Measurements from ENCODE around the gene STK33.

DNA sequence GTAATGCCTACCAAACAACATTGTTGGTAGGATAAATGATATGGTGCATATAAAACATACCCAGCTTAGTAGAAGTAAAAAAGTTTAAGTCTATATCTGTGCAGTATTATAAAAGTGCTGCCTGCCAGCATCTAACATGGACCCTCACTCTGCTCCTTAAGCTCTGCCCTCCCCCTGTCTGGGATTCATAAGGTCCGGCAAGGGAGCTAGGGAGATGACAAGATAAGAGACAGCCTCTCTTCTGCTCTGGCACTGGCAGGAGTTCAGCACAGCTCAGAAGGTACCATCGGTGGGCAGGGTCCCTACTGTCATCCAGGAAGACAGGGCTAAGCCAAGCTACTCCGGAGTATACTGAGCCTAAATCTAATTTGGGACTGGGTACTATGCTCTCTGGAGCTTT lies 45.6 kb upstream of the STK33 start:
- TF ChIP-seq NFRKB (IDR thresholded peaks at IDR 0.05) (no peak), RAD21 (CRISPR knock-in tag; IDR thresholded peaks at IDR 0.05) (no peak), NR2F1 (CRISPR knock-in tag; IDR thresholded peaks at IDR 0.05) (no peak), CREB1 (IDR thresholded peaks at IDR 0.05) (no peak), CREB1 (CRISPR knock-in tag; IDR thresholded peaks at IDR 0.05) (no peak), POLR2A (IDR thresholded peaks at IDR 0.05; ENCODE audit: insufficient read depth in 1 of 2, low read depth in 2 of 2, low read length in 2 of 2) (no peak), PHF20 (CRISPR knock-in tag; IDR thresholded peaks at IDR 0.05) (no peak), ZNF780A (CRISPR knock-in tag; IDR thresholded peaks at IDR 0.05) (no peak)
- TF ChIP-seq, protein P1, sequence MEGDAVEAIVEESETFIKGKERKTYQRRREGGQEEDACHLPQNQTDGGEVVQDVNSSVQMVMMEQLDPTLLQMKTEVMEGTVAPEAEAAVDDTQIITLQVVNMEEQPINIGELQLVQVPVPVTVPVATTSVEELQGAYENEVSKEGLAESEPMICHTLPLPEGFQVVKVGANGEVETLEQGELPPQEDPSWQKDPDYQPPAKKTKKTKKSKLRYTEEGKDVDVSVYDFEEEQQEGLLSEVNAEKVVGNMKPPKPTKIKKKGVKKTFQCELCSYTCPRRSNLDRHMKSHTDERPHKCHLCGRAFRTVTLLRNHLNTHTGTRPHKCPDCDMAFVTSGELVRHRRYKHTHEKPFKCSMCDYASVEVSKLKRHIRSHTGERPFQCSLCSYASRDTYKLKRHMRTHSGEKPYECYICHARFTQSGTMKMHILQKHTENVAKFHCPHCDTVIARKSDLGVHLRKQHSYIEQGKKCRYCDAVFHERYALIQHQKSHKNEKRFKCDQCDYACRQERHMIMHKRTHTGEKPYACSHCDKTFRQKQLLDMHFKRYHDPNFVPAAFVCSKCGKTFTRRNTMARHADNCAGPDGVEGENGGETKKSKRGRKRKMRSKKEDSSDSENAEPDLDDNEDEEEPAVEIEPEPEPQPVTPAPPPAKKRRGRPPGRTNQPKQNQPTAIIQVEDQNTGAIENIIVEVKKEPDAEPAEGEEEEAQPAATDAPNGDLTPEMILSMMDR (CRISPR knock-in tag; IDR thresholded peaks at IDR 0.05): no peak
- TF ChIP-seq, protein P2, sequence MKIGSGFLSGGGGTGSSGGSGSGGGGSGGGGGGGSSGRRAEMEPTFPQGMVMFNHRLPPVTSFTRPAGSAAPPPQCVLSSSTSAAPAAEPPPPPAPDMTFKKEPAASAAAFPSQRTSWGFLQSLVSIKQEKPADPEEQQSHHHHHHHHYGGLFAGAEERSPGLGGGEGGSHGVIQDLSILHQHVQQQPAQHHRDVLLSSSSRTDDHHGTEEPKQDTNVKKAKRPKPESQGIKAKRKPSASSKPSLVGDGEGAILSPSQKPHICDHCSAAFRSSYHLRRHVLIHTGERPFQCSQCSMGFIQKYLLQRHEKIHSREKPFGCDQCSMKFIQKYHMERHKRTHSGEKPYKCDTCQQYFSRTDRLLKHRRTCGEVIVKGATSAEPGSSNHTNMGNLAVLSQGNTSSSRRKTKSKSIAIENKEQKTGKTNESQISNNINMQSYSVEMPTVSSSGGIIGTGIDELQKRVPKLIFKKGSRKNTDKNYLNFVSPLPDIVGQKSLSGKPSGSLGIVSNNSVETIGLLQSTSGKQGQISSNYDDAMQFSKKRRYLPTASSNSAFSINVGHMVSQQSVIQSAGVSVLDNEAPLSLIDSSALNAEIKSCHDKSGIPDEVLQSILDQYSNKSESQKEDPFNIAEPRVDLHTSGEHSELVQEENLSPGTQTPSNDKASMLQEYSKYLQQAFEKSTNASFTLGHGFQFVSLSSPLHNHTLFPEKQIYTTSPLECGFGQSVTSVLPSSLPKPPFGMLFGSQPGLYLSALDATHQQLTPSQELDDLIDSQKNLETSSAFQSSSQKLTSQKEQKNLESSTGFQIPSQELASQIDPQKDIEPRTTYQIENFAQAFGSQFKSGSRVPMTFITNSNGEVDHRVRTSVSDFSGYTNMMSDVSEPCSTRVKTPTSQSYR (CRISPR knock-in tag; IDR thresholded peaks at IDR 0.05; ENCODE audit: borderline replicate concordance): no peak
